IPS-18c (cell line): ENCODE measurements around the gene RGS12.

ENCODE experiments used
- H3K4me3 ChIP-seq: 2 replicates; pipeline ENCODE4 v1.7.0; 2013; ENCODE audit warnings: low read depth, mild to moderate bottlenecking, low read length, moderate library complexity; ENCODE audit not compliant: insufficient read depth
- H3K9me3 ChIP-seq: one replicate; pipeline ENCODE4 v1.6.1; 2013; ENCODE audit warnings: mild to moderate bottlenecking, low read length, moderate library complexity; ENCODE audit not compliant: control insufficient read depth, insufficient read depth

Gene RGS12

DNA sequence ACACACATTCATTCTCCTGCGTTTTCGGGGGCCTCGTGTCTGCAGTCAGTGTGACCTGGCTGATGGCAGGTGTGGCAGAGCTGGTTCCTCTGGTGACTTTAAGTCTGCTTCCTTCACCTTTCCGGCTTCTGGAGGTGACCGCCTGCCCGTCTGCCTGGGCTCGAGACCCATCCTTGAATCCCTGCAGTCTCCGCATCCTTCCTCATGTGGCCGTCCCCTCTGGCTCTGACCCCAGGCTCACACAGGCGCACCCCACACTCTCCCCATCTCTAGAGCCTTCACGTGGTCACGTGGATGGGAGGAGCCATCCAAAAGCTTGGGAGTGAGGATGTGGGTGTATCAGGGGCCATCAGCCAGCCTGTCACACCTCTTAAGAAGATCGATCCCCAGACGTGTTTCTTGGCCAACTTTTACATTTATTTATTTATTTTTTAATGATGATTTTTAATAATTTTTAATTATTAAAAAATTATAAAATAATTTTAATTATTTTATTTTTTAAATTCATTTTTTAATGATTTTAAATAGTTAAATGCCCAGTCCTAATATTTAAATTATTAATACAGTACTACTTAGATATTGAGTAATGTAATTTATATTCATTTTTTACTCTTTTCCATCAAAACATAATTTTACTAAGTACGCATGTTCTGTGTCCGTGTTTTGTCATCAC is 20.9 kb downstream of the RGS12 start:
- H3K9me3 ChIP-seq: no peaks in the 10 kb centered on the region
- no peak overlapping the region for H3K4me3 ChIP-seq

DNA sequence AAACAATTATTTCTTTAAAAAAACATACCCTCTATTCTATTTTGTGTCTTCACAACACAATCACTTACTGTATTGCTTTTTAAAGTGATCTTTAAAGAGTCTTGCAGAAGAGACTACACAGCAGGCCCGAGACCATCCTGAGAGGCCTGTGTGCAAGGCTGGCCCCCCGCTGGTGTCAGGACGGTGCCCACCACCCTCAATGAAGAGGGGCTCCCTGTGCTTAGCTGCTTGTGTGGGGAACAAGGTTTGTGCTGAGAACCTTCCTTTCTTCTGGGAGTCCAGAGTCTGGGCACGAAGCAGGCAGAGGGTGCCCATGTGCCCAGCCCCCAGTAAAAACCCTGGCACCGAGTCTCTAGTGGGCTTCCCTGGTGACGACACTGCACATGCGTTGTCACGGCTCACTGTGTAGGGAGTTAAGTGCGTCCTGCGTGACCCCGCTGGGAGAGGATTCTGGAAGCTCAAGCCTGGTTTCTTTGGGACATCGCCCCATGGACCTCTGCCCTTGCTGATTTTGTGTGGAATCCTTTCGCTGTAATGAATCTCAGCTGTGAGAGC is 22.0 kb downstream of the RGS12 start:
- Histone ChIP-seq H3K4me3 (no peak overlapping the region), H3K9me3 (no peaks in the 10 kb centered on the region)

GRCh38 chr4:3315566-3315965 is 22.7 kb downstream of the RGS12 start:
- H3K4me3 ChIP-seq: no peak overlapping the region

DNA sequence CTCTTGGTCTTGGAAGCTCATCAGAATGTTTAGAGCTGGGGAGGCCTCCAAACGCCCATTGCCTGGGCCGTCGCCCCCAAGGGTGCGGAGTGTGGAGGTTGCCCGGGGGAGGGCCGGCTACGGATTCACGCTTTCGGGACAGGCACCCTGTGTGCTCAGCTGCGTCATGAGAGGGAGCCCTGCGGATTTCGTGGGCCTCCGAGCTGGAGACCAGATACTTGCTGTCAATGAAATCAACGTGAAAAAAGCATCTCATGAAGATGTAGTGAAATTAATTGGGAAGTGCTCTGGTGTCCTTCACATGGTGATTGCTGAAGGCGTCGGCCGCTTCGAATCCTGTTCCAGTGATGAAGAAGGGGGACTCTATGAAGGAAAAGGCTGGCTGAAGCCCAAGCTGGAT is 23.3 kb downstream of the RGS12 start:
- Histone ChIP-seq H3K4me3 (no peak overlapping the region), H3K9me3 (no peaks in the 10 kb centered on the region)

More at GRCh38 chr4:3315566-3315965, 22.7 kb downstream of the RGS12 start:
- no peaks in the 10 kb centered on the region for H3K9me3 ChIP-seq

DNA sequence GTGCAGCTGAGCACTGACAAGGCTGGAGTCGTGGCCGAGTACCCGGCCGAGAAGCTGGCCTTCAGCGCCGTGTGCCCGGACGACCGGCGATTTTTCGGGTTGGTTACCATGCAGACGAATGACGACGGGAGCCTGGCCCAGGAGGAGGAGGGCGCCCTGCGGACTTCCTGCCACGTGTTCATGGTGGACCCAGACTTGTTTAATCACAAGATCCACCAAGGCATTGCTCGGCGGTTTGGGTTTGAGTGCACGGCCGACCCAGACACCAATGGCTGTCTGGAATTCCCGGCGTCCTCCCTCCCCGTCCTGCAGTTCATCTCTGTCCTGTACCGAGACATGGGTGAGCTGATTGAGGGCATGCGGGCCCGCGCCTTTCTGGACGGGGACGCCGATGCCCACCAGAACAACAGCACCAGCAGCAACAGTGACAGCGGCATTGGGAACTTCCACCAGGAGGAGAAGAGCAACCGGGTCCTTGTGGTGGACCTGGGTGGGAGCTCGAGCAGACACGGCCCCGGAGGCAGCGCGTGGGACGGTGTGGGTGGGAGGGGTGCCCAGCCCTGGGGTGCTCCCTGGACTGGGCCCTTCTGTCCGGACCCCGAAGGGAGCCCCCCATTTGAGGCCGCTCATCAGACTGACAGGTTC is 24.3 kb downstream of the RGS12 start:
- H3K9me3 ChIP-seq: no peaks in the 10 kb centered on the region
- no peak overlapping the region for H3K4me3 ChIP-seq

DNA sequence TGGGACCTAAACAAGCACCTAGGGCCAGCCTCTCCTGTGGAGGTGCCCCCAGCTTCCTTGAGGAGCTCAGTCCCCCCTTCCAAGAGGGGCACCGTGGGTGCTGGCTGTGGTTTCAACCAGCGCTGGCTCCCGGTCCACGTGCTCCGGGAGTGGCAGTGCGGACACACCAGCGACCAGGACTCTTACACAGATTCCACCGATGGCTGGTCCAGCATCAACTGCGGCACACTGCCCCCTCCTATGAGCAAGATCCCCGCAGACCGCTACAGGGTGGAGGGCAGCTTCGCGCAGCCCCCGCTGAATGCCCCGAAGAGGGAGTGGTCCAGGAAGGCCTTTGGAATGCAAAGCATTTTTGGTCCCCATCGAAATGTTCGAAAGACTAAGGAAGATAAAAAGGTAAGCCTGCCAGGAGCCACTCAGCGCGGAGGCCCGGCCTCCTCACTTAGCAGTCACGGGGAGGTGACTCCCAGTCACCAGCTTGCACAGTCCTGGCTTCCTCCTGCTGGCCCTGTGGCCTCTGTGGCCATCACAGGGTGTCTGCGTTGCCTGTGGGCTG is 24.9 kb downstream of the RGS12 start:
- H3K4me3 ChIP-seq: no peak overlapping the region

DNA sequence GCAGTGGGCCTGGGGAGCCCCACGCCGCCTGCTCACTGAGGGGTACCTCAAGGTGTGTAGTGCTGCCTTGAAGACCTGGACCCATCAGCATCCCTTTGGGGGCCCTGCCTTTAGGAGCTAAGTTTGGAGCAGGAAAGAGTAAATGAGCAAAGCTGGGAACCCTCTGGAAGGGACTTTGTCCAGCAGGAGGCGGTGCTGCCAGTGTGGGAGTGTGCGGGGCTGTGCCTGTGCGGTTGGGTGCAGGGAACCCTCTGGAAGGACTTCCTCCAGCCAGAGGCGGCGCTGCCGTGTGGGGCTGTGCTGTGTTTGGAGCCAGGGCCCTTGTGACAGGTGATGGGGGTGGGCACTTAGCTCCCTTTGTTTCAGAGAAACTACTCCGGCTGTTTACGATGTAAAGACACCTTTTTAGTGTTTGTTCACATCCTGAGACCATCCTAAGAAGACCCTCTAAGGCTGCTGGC is 25.8 kb downstream of the RGS12 start:
- no peaks in the 10 kb centered on the region for H3K9me3 ChIP-seq
- no peak overlapping the region for H3K4me3 ChIP-seq

More for the DNA sequence above, 24.9 kb downstream of the RGS12 start:
- H3K9me3 ChIP-seq: no peaks in the 10 kb centered on the region

- H3K4me3 ChIP-seq: no peak overlapping the region
- no peaks in the 10 kb centered on the region for H3K9me3 ChIP-seq
Measured at GRCh38 chr4:3320361-3321023, 27.7 kb downstream of the RGS12 start.

- no peak overlapping the region for H3K4me3 ChIP-seq
- H3K9me3 ChIP-seq: no peaks in the 10 kb centered on the region
Measured at GRCh38 chr4:3321295-3321889, 28.6 kb downstream of the RGS12 start.

DNA sequence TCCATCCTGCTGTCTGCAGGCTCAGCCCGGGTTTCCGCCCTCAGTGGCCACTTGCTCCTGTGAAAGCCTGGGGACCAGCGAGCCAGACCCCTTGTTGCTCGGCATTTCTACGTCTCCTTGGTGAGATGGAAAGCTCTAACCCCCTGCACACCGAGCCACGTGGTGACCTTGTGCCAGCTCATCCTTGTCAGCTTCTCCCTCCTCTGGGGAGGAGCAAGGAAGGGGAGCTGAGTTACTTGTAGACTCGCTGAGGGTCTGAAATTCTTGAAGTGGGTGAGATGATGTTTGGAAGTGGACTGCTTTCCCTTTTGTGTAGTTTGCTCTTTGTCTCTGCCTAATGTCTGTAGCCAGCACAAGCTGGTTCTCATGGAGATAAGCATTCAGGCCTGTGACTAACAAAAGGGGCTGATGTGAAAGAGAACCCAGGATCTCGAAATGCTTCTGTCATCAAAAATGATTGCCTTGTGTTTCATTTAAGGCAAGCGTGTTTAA is 29.3 kb downstream of the RGS12 start:
- no peaks in the 10 kb centered on the region for H3K9me3 ChIP-seq
- no peak overlapping the region for H3K4me3 ChIP-seq

DNA sequence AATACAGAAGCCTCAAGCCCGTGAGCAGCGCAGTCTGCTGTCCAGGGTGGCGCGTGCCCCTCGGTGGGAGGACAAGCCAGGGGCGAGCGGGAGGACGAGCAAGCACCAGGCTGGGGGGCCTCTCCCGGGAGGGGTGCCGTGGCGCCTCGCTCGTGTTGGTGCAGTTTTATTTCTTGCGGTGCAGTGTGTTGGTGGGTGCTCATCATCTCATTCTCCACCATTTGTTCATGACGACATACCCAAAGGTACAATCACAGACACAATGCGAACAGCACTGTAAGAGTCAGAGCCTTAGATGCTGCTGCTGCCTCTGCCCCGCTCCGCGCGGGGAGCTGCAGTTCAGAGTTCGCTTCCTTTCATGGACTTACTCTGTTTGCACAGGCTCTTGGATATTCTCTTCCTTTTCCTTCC is 30.3 kb downstream of the RGS12 start:
- Histone ChIP-seq H3K4me3 (no peak overlapping the region), H3K9me3 (no peaks in the 10 kb centered on the region)

DNA sequence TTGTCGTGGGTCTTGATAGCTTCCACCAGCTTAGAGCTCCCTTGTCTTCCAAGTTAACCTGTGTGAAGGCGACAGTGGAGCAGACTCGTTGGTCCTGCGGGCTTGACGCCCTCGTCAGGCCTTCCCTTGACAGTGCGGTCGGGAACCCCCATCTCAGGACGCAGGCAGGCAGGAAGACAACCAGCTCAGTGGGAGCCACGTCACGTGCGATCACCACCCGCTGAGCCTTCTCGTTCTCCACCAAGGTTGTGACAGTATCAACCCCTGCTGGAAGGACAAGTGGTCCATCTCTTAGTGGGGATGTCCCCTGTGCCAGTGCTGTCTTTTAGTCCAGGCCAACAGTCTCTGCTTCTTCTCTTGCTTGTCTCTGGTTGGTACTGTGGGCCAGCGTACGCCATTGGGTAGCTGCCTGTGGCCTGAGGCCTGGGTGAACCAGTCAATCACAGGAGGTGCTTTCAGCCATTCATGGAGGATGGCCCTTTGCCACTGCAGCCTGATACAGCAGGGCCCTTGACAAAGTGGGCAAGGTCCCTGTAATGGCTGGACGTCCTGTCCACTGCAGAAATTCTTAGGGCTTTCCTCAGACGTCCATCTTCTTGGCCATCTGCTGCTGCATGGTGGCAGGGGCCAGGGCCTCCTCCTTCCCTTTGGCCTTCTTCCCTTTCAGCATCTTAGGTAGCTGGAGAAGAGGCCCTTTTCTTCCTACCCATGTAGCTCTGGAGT is 31.4 kb downstream of the RGS12 start:
- H3K4me3 ChIP-seq: no peak overlapping the region
- H3K9me3 ChIP-seq: no peaks in the 10 kb centered on the region

GRCh38 chr4:3328814-3329663 is 36.2 kb downstream of the RGS12 start:
- H3K9me3 ChIP-seq: no peaks in the 10 kb centered on the region
- H3K4me3 ChIP-seq: no peak overlapping the region

DNA sequence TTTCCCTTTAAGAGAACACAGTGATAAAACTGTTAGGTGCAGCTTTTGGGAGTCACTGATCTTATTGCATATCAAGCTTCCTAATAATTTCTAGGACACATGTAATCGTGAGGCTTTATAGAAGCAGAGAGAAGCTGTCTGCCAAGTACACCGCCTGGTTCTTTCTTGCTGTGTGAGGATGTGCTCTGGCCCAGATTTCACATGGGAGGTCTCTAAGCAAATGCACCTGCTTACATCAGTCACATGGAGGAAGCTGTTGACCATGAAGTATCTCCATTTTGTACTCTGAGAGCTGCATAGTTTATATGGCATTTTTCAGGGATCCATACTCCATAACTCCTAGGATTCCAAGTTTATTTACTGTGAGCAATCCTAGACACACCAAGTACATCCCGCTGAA is 37.1 kb downstream of the RGS12 start:
- H3K9me3 ChIP-seq: no peaks in the 10 kb centered on the region

GRCh38 chr4:3330707-3331106 is 37.9 kb downstream of the RGS12 start:
- no peaks in the 10 kb centered on the region for H3K9me3 ChIP-seq

More for the DNA sequence above, 37.1 kb downstream of the RGS12 start:
- H3K4me3 ChIP-seq: no peak overlapping the region

More at GRCh38 chr4:3330707-3331106, 37.9 kb downstream of the RGS12 start:
- H3K4me3 ChIP-seq: no peak overlapping the region
